ENCODE measurements around the gene COPS6. TPM values are rescaled to one million over a fixed set of nuclear protein-coding genes. Genes with fewer than 3 reads are reported as not detected.
"Not testable (repeated sequence)": the region's sequence is repeated elsewhere in the genome, so short reads cannot be mapped to it uniquely, and the experiment has no call there.

Gene COPS6
- total and polyA plus RNA-seq, 7 donors: 82.9 to 145 (median 118) TPM

- H3K4me1 ChIP-seq: peaks cover 17% of the 10 kb centered on the region
- TF ChIP-seq CTCF (IDR thresholded peaks at IDR 0.05): no peak
- no peaks in the 10 kb centered on the region for H3K27me3 ChIP-seq (ENCODE audit: insufficient read depth in 3 of 3, low read length in 2 of 3)
- WGBS, 3 donors: 0 to 1% (median 0%) methylated on average over 59 to 85 of the region's 85 CpGs
- intact Hi-C loops (cut with DNase I): loop anchor here (5.0 kb wide), 3 partner anchors 35 to 135 kb away; partner anchors contain the start of gene COPS6 (in 1 of the 2)
- no peaks in the 10 kb centered on the region for H3K9me3 ChIP-seq
- peaks cover 0 to 5% of the 10 kb centered on the region in 2 donors for H3K36me3 ChIP-seq (ENCODE audit: insufficient read depth in 1 of 2, low read depth in 1 of 2)
- H3K4me3 ChIP-seq: peak within 1 kb of the TSS; percentile 92
- DNase-seq (peak; percentile 89 to 93), ATAC-seq (peak; percentile 94 to 96 (median 95))
- H3K27ac ChIP-seq: peak within 1 kb of the TSS; percentile 91
These were observed 38.4 kb downstream of the COPS6 start, which contains the start of gene MBLAC1 for GRCh38 chr7:100126931-100127865. MBLAC1 (plus strand) TSS chr7:100126967; CDS start chr7:100127396, 429 bp downstream.

DNA sequence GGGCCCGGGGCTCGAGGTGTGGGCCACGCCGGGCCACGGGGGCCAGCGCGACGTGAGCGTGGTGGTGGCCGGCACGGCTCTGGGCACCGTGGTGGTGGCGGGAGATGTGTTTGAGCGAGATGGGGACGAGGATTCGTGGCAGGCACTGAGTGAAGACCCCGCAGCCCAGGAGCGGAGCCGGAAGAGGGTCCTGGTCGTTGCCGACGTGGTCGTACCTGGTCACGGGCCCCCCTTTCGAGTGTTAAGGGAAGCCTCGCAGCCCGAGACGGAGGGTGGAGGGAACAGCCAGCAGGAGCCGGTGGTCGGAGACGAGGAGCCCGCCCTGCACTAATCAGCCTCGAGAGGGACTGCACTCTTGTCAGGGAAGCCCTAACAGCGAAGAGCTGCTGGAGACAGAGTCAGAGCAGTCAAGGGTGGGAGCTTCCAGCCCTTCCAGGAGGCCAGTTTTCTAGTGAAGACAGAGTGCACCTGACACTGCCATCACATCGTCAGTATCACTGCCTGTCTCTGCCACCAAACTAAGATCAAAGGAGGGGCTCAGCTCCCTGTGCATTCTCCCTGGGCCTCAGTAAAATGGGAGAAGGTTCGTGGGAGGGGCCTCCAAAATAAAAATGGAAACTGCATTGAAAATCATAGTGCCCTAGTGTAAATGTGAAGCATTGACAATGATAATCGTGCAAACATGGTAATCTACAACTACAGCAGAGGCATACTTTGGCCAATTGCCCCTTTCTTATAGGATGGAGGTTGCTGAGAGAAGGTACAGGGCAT, 39.3 kb downstream of the COPS6 start:
- H3K27ac ChIP-seq: peak overlapping the region; percentile 91
- intact Hi-C loops (cut with DNase I): loop anchor here (5.0 kb wide), 3 partner anchors 36 to 136 kb away; partner anchors contain the start of gene COPS6 (in 1 of the 2)
- H3K36me3 ChIP-seq (ENCODE audit: insufficient read depth in 1 of 2, low read depth in 1 of 2): no peaks in the 10 kb centered on the region
- H3K27me3 ChIP-seq (ENCODE audit: insufficient read depth in 3 of 3, low read length in 2 of 3): no peaks in the 10 kb centered on the region
- ATAC-seq (no peak), DNase-seq (peak; percentile 32 to 61)
- H3K4me1 ChIP-seq: peaks cover 17% of the 10 kb centered on the region
- peak overlapping the region; percentile 92 for H3K4me3 ChIP-seq
- no peak for TF ChIP-seq CTCF (IDR thresholded peaks at IDR 0.05)
- H3K9me3 ChIP-seq: no peaks in the 10 kb centered on the region
- WGBS, 3 donors: 4 to 11% (median 5%) methylated on average over 37 of the region's 37 CpGs

GRCh38 chr7:100128637-100128963, 39.8 kb downstream of the COPS6 start:
- no peaks in the 10 kb centered on the region for H3K9me3 ChIP-seq
- DNase-seq (no peak), ATAC-seq (no peak)
- H3K36me3 ChIP-seq (ENCODE audit: insufficient read depth in 1 of 2, low read depth in 1 of 2): no peaks in the 10 kb centered on the region
- intact Hi-C loops (cut with DNase I): loop anchor here (5.0 kb wide), 3 partner anchors 36 to 136 kb away; partner anchors contain the start of gene COPS6 (in 1 of the 2)
- peaks cover 17% of the 10 kb centered on the region for H3K4me1 ChIP-seq
- no peaks in the 10 kb centered on the region for H3K27me3 ChIP-seq (ENCODE audit: insufficient read depth in 3 of 3, low read length in 2 of 3)
- H3K27ac ChIP-seq: no peak overlapping the region
- H3K4me3 ChIP-seq: no peak overlapping the region
- no peak for TF ChIP-seq CTCF (IDR thresholded peaks at IDR 0.05)
- 50 to 68% (median 61%) methylated on average over 1 of the region's 1 CpG for WGBS, 3 donors

GRCh38 chr7:100130220-100130607, 41.4 kb downstream of the COPS6 start:
- H3K36me3 ChIP-seq (ENCODE audit: insufficient read depth in 1 of 2, low read depth in 1 of 2); H3K4me3 ChIP-seq; intact Hi-C loops (cut with DNase I); H3K27me3 ChIP-seq (ENCODE audit: insufficient read depth in 3 of 3, low read length in 2 of 3); DNase-seq; ATAC-seq; H3K27ac ChIP-seq; H3K9me3 ChIP-seq: not testable (repeated sequence)
- H3K4me1 ChIP-seq: peaks cover 17% of the 10 kb centered on the region
- WGBS, 3 donors: 92 to 98% (median 92%) methylated on average over 1 of the region's 1 CpG

Measured in psoas muscle (tissue), 8 donors.